Left ventricle myocardium inferior (tissue), 1 donor: ENCODE measurements around the gene VTI1A. TPM values are rescaled to one million over a fixed set of nuclear protein-coding genes. Genes with fewer than 3 reads are reported as not detected.

Source experiments
- DNase-seq: peaks from one replicate; pipeline ENCODE4 v3.0.0-alpha.2; 2020
- H3K27ac ChIP-seq: fragments of 200-600 bp; replicated peaks from 2 replicates; pipeline ENCODE4 v1.8.0; 2021
- H3K27me3 ChIP-seq: fragments of 200-600 bp; 2 replicates; pipeline ENCODE4 v1.8.0; 2021; ENCODE audit warnings: low read depth
- H3K36me3 ChIP-seq: fragments of 200-600 bp; 2 replicates; pipeline ENCODE4 v1.8.0; 2021
- H3K4me1 ChIP-seq: fragments of 200-600 bp; 2 replicates; pipeline ENCODE4 v1.8.0; 2021
- H3K4me3 ChIP-seq: fragments of 200-600 bp; 2 replicates; pipeline ENCODE4 v1.8.0; 2021; ENCODE audit warnings: mild to moderate bottlenecking, moderate library complexity
- H3K9me3 ChIP-seq: fragments of 200-600 bp; replicated peaks from 2 replicates; pipeline ENCODE4 v1.8.0; 2021
- CTCF ChIP-seq: fragments of 200-600 bp; IDR thresholded peaks from 2 replicates; pipeline ENCODE4 v1.8.0; 2021; ENCODE audit warnings: antibody characterized with exemption, mild to moderate bottlenecking, borderline replicate concordance
- intact Hi-C: fragments of 100-400 bp; cut with micrococcal nuclease; formaldehyde crosslinking; loops from one replicate; pipeline ENCODE4 v1.11.0; 2022
- total RNA-seq: library from RNA; stranded (reverse); fragmentation: NEBNext Ultra II Directional; extraction: Animal tissue kit (Norgen Biotek cat#: 25700); gene quantifications from one replicate; pipeline ENCODE4 v1.2.1, GENCODE V29; 2021
- donor health status: DM: no; HTN: yes; CAD: no; lungs with severe emphysema.

Gene VTI1A
- total RNA-seq, 1 donor from 2014 or later, result 20.5 TPM

GRCh38 chr10:112761256-112761655 lies 314.2 kb downstream of the VTI1A start:
- no peak for DNase-seq
- H3K9me3 ChIP-seq, result no peaks in the 10 kb centered on the region
- TF ChIP-seq CTCF, result no peak
- H3K27ac ChIP-seq, result no peak overlapping the region
- intact Hi-C loops, result no loop called here
- H3K36me3 ChIP-seq, result no peaks in the 10 kb centered on the region
- H3K27me3 ChIP-seq, result no peaks in the 10 kb centered on the region
- no peaks in the 10 kb centered on the region for H3K4me1 ChIP-seq
- H3K4me3 ChIP-seq, result no peak overlapping the region

GRCh38 chr10:112763916-112764520 lies 317.0 kb downstream of the VTI1A start:
- Histone ChIP-seq H3K9me3 (no peaks in the 10 kb centered on the region), H3K27ac (no peak overlapping the region), H3K27me3 (no peaks in the 10 kb centered on the region), H3K4me3 (no peak overlapping the region), H3K36me3 (no peaks in the 10 kb centered on the region), H3K4me1 (no peaks in the 10 kb centered on the region)
- DNase-seq, result no peak
- intact Hi-C loops, result no loop called here
- no peak for TF ChIP-seq CTCF

- no peak for DNase-seq
- Histone ChIP-seq H3K4me3 (no peak overlapping the region), H3K4me1 (no peaks in the 10 kb centered on the region), H3K27ac (no peak overlapping the region), H3K36me3 (no peaks in the 10 kb centered on the region), H3K9me3 (no peaks in the 10 kb centered on the region), H3K27me3 (no peaks in the 10 kb centered on the region)
- intact Hi-C loops, result no loop called here
- TF ChIP-seq CTCF, result no peak
These were observed 318.8 kb downstream of the VTI1A start for GRCh38 chr10:112765717-112766235.

GRCh38 chr10:112766636-112767035 lies 319.6 kb downstream of the VTI1A start:
- no peak for DNase-seq
- no peaks in the 10 kb centered on the region for H3K4me1 ChIP-seq
- no peaks in the 10 kb centered on the region for H3K36me3 ChIP-seq
- no peaks in the 10 kb centered on the region for H3K27me3 ChIP-seq
- intact Hi-C loops, result no loop called here
- no peak for TF ChIP-seq CTCF
- no peak overlapping the region for H3K27ac ChIP-seq
- no peaks in the 10 kb centered on the region for H3K9me3 ChIP-seq
- no peak overlapping the region for H3K4me3 ChIP-seq

- no peak for TF ChIP-seq CTCF
- intact Hi-C loops, result no loop called here
- Histone ChIP-seq H3K4me1 (no peaks in the 10 kb centered on the region), H3K36me3 (no peaks in the 10 kb centered on the region), H3K4me3 (no peak overlapping the region), H3K27me3 (no peaks in the 10 kb centered on the region), H3K9me3 (no peaks in the 10 kb centered on the region), H3K27ac (no peak overlapping the region)
- no peak for DNase-seq
These were observed 320.1 kb downstream of the VTI1A start for GRCh38 chr10:112767156-112767555.
